H1 (cell line): Measurements from ENCODE around the gene DCAF6. TPM values are rescaled to one million over a fixed set of nuclear protein-coding genes. Genes with fewer than 3 reads are reported as not detected.

Source experiments
- CHD1 ChIP-seq: IDR thresholded peaks from 2 replicates; pipeline ENCODE4 v1.6.1; 2012; ENCODE audit warnings: low read depth, low read length, improper control_type of control experiment
- KDM5A ChIP-seq: fragments of 200-600 bp; IDR thresholded peaks from 2 replicates; pipeline ENCODE4 v1.7.1; 2012; ENCODE audit warnings: mild to moderate bottlenecking, low read length, inconsistent platforms, mixed read lengths
- SAP30 ChIP-seq: fragments of 300-600 bp; sonication (generic); IDR thresholded peaks from 2 replicates; pipeline ENCODE4 v1.7.1; 2012; ENCODE audit warnings: low read length, moderate library complexity, mild to moderate bottlenecking, inconsistent platforms; ENCODE audit not compliant: insufficient read depth, insufficient replicate concordance
- SIRT6 ChIP-seq: IDR thresholded peaks from one replicate; pipeline ENCODE4 v1.7.1; 2012; ENCODE audit warnings: low read length, inconsistent platforms
- polyA plus RNA-seq, 7 experiments: library from polyadenylated mRNA; depleted of rRNA in 3 of 7; stranded (reverse) in 5 of 7; unstranded in 2 of 7; fragments of >200 nt in 5 of 7; fragments of 200-250 nt in 2 of 7; gene quantifications; 1 replicate in 5 of 7; 2 replicates in 1 of 7; 4 replicates in 1 of 7; pipeline versions ENCODE4 v1.2.1 to v1.2.3, GENCODE V29; 2011 to 2013; ENCODE audit warnings: missing spikeins in 2 of 7, mixed read lengths in 2 of 7
- total RNA-seq: library from RNA; stranded (reverse); fragmentation: NEBNext Ultra II Directional; extraction: Animal tissue kit (Norgen Biotek cat#: 25700); gene quantifications from 2 replicates; pipeline ENCODE4 v1.2.1, GENCODE V29; 2021

Gene DCAF6
- total and polyA plus RNA-seq, 2 of the 8 experiments (the other 6 are each of a cell fraction or from before 2014, with no cell fraction given) = 12.3 to 17.4 TPM

DNA sequence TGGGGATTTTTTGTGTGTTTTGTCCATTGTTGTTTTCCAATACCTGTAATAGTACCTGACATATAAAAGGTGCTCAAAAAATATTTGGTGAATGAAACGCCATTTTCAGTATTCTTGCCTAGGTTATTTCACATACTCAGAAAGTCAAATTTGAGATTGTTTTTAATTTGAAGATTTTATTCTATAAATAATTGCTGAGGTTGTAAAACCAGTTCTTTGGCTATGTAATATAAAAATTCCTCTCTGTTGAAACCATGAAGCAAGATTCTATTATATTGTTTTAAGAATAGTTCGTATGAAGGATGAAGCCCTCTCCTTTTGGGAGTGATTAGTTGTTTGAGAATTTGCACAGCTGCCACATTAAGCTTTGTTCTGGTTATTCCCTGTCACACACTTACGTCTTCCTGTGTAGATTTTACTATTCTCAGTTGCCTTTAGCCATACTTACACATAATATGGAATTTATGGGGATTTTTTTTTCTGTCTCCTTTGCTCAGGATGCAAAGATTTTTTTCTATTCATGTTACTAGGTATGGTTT is 60.6 kb downstream of the DCAF6 start (continued):
- TF ChIP-seq SAP30 (no peak), KDM5A (no peak), SIRT6 (no peak), CHD1 (no peak)
